ENCODE data around the gene RERG. TPM values are rescaled to one million over a fixed set of nuclear protein-coding genes. Genes with fewer than 3 reads are reported as not detected.

The RERG gene
- total and polyA plus RNA-seq, 2 donors (not counting 3 experiments of a cell fraction or from before 2014, with no cell fraction given): not detected

DNA sequence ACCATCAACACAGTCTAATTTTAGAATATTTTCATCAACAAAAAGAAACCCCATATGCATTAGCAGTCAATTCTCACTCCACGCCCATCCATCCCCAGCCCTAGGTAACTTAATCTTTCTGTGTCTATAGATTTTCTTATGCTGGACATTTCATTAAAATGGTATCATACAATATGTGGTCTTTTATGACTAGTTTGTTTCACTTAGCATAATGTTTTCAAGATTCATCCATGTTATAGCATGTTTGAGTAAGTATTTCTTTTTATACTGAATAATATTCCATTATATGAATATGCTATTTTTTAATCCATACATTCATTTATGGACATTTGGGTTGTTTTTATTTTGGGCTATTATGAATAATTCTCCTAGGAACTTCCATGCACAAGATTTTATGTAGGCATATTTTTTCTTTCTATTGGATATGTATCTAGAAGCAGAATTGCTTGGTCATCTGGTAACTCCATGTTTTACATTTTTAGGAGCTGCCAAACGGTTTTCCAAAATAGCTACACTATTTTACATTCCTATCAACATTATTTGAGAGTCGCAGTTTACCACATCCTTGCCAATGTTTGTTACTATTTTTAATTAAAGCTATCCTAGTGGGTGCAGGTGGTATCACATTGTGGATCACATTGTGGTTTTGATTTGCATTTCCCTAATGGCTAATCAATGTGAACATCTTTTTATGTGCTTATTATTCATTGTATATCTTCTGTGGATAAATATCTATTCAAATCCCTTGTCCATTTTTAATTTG, 49.0 kb downstream of the RERG start:
- Histone ChIP-seq H3K36me3 (ENCODE audit: control insufficient read depth in 2 of 2, extremely low read depth in 1 of 2, insufficient read depth in 2 of 2, low read length in 2 of 2) (no peaks in the 10 kb centered on the region), H3K9ac (replicated peaks; ENCODE audit: extremely low read depth, insufficient read depth, low read length) (no peak overlapping the region), H4K20me1 (replicated peaks; ENCODE audit: control insufficient read depth, extremely low read depth, insufficient read depth, low read length) (no peaks in the 10 kb centered on the region), H3K27me3 (ENCODE audit: control insufficient read depth in 2 of 2, insufficient read depth in 2 of 2, low read length in 2 of 2) (peaks cover 2 to 3% of the 10 kb centered on the region in 2 experiments), H3K9me1 (replicated peaks; ENCODE audit: control insufficient read depth, extremely low read depth, insufficient read depth, low read length) (no peaks in the 10 kb centered on the region), H2AFZ (ENCODE audit: low read depth, low read length) (no peak overlapping the region), H3K79me2 (ENCODE audit: control insufficient read depth, insufficient read depth, low read length) (no peaks in the 10 kb centered on the region), H3K4me3 (replicated peaks in 1 of 3; ENCODE audit: insufficient read depth in 1 of 3, low read depth in 1 of 3, low read length in 3 of 3) (no peak overlapping the region), H3K27ac (ENCODE audit: insufficient read depth, low read depth, low read length) (no peak overlapping the region), H3K4me1 (ENCODE audit: control insufficient read depth, extremely low read depth, insufficient read depth, low read length) (no peaks in the 10 kb centered on the region), H3K4me2 (ENCODE audit: insufficient read depth, low read length) (no peak overlapping the region), H3K9me3 (replicated peaks; ENCODE audit: control insufficient read depth, insufficient read depth, low read length) (no peaks in the 10 kb centered on the region)
- intact Hi-C loops (cut with micrococcal nuclease) (no loop called here), dilution Hi-C loops (cut with MboI; ENCODE audit: extremely low pct_ligation_motif_present, low sequenced_read_pairs) (no loop called here)
- no peak for TF ChIP-seq EZH2 (IDR thresholded peaks at IDR 0.05; ENCODE audit: borderline replicate concordance, low read depth, low read length, severe bottlenecking)
- no TSS peak for BruUV-seq (replicated peaks)
- FAIRE-seq (no peak), DNase-seq (ENCODE audit: low read depth, low spot score) (no peak)
- CTCF ChIA-PET: interaction anchor here (0.9 to 2.1 kb wide), 4 partner anchors 9 to 33 kb away, joined by 3 to 7 read pairs (median 4); no protein-coding TSS in a partner anchor
- POLR2A ChIA-PET: no interaction called here

DNA sequence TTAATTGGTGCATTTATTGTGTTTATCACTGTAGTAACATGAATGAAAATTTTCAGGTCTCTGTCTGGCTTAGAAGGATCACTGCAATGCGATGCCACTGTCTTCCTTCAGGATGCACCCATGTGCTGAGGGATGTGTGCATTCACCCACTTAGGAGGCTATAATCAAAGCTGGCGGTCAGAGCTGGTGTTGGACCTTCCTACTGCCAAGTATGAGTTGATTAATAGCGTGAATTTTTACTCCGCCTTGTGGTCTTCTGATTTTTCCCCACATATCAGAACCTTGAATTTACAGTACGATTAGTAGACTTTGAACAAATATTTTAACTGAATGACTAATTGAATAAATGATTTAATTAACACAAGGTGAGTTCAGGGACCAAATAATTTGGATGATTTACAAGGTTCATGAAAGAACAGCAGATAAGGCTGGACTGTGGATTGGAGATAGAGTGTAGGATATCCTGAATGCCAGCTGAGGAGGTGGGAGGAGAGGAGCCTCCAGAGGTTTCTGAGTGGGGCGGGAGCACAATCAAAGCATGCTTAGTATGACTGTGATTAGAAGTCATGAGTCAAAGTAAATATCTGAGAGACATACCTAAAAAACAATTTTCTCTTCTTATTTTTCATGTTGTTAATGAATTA, 50.1 kb downstream of the RERG start:
- no peak overlapping the region for H3K4me2 ChIP-seq (ENCODE audit: insufficient read depth, low read length)
- H3K27ac ChIP-seq (ENCODE audit: insufficient read depth, low read depth, low read length): no peak overlapping the region
- H3K79me2 ChIP-seq (ENCODE audit: control insufficient read depth, insufficient read depth, low read length): no peaks in the 10 kb centered on the region
- no peak overlapping the region for H2AFZ ChIP-seq (ENCODE audit: low read depth, low read length)
- no peaks in the 10 kb centered on the region for H3K9me3 ChIP-seq (replicated peaks; ENCODE audit: control insufficient read depth, insufficient read depth, low read length)
- H3K36me3 ChIP-seq (ENCODE audit: control insufficient read depth in 2 of 2, extremely low read depth in 1 of 2, insufficient read depth in 2 of 2, low read length in 2 of 2): no peaks in the 10 kb centered on the region
- H3K4me3 ChIP-seq (replicated peaks in 1 of 3; ENCODE audit: insufficient read depth in 1 of 3, low read depth in 1 of 3, low read length in 3 of 3): no peak overlapping the region
- no peak for FAIRE-seq
- BruUV-seq (replicated peaks): no TSS peak
- no peak overlapping the region for H3K9ac ChIP-seq (replicated peaks; ENCODE audit: extremely low read depth, insufficient read depth, low read length)
- dilution Hi-C loops (cut with MboI; ENCODE audit: extremely low pct_ligation_motif_present, low sequenced_read_pairs) (no loop called here), intact Hi-C loops (cut with micrococcal nuclease) (no loop called here)
- ChIA-PET POLR2A (no interaction called here), CTCF (interaction anchor here (0.6 to 2.1 kb wide), 4 partner anchors 16 to 50 kb away, joined by 3 to 7 read pairs (median 4); partner anchors contain the start of gene RERG)
- no peaks in the 10 kb centered on the region for H3K4me1 ChIP-seq (ENCODE audit: control insufficient read depth, extremely low read depth, insufficient read depth, low read length)
- no peak for DNase-seq (ENCODE audit: low read depth, low spot score)
- H3K27me3 ChIP-seq (ENCODE audit: control insufficient read depth in 2 of 2, insufficient read depth in 2 of 2, low read length in 2 of 2): peaks cover 2 to 3% of the 10 kb centered on the region in 2 experiments
- TF ChIP-seq GATA2 (IDR thresholded peaks at IDR 0.05; ENCODE audit: insufficient read depth, insufficient read length, low read depth, low read length) (no peak), MAX (IDR thresholded peaks at IDR 0.05; ENCODE audit: insufficient read depth, insufficient read length) (no peak)
- TF ChIP-seq, protein P1, sequence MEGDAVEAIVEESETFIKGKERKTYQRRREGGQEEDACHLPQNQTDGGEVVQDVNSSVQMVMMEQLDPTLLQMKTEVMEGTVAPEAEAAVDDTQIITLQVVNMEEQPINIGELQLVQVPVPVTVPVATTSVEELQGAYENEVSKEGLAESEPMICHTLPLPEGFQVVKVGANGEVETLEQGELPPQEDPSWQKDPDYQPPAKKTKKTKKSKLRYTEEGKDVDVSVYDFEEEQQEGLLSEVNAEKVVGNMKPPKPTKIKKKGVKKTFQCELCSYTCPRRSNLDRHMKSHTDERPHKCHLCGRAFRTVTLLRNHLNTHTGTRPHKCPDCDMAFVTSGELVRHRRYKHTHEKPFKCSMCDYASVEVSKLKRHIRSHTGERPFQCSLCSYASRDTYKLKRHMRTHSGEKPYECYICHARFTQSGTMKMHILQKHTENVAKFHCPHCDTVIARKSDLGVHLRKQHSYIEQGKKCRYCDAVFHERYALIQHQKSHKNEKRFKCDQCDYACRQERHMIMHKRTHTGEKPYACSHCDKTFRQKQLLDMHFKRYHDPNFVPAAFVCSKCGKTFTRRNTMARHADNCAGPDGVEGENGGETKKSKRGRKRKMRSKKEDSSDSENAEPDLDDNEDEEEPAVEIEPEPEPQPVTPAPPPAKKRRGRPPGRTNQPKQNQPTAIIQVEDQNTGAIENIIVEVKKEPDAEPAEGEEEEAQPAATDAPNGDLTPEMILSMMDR (IDR thresholded peaks at IDR 0.05; ENCODE audit: extremely low read depth in 1 of 2, insufficient read depth in 1 of 2, low read depth in 1 of 2, low read length in 2 of 2): no peak
- no peaks in the 10 kb centered on the region for H3K9me1 ChIP-seq (replicated peaks; ENCODE audit: control insufficient read depth, extremely low read depth, insufficient read depth, low read length)
- H4K20me1 ChIP-seq (replicated peaks; ENCODE audit: control insufficient read depth, extremely low read depth, insufficient read depth, low read length): no peaks in the 10 kb centered on the region
